NCI-H1048 (cell line): ENCODE data around the gene TSHR.
"Not testable (repeated sequence)": the region's sequence is repeated elsewhere in the genome, so short reads cannot be mapped to it uniquely, and the experiment has no call there.

Experiments used
- DNase-seq: peaks from one replicate; lab custom pipeline; 2025; lab: John Stamatoyannopoulos, UW

TSHR gene

DNA sequence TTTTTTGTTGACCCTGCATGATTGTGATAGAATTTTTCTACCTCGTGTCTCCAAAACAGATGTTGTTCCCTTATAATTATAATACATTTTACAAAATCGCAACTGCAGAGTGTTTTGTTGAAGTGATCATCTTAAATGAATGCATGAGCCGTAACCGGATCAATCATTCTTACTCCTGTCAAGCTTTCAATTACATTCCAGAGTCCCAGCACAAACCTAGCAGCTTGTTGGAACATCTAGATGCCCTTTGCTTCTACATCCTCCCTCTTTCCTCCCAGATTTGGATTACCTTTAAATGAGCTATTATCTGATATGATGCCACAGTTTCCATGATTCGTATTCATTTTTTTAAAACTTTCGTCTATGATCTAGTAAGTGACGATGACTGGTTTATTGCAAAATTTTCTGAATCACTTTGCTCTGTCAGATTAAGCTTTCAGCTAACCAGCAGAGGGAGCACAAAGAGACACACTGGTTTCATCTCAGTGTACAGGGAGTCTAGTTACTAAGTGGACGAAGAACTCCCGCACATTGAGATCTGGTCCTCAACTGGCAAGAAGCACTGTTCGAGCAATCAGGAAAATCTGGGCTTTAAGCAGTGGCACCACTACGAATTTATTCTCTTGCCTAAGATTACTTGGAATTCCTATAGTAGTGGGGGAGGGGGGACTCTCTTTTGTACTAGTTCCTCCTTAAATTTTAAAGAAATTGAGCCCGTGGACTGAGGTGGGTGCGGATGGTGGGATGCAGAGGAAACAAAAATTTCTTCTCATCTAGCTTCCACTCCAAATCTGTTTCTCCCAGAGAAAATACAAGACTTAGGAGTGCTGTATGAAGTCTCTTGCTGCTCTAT lies 40.9 kb downstream of the TSHR start:
- DNase-seq = no peak

DNA sequence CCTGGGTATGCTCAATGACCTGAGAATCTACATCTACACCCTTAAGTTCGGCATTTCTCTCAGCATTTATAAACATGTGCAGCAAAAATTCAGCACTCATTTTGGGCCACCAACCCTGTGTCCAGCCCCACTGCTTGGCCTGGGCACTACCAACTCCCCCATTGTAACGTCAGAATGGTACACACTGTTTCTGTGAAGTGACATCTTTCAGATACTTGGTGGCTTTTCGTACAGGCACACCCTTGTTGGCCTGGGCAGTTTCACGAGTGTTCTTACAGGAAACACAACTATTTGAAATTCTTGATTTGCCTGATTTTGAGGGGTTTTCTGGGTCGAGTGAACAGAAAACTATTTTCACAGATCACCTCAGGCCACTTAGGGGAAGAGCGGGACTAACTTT lies 46.0 kb downstream of the TSHR start:
- no peak for DNase-seq

DNA sequence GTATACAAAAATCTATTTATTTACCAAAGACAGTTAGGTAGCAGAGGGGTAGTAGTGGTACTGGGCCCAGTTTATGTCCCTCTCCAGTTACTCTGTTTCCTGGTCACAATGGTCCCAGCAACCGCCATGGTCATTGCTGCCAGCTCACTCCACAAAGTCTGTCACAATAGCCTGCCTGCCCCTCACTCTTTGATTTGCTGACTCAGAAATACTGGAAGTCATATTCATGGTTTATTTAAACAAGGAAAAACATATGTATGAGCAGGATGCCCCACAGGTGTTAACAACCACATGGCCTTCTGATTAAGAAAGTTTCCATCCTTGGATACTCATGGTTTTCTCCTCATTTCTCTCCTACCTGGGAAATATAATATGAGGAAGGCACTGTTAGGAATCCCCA lies 49.2 kb downstream of the TSHR start:
- no peak for DNase-seq

DNA sequence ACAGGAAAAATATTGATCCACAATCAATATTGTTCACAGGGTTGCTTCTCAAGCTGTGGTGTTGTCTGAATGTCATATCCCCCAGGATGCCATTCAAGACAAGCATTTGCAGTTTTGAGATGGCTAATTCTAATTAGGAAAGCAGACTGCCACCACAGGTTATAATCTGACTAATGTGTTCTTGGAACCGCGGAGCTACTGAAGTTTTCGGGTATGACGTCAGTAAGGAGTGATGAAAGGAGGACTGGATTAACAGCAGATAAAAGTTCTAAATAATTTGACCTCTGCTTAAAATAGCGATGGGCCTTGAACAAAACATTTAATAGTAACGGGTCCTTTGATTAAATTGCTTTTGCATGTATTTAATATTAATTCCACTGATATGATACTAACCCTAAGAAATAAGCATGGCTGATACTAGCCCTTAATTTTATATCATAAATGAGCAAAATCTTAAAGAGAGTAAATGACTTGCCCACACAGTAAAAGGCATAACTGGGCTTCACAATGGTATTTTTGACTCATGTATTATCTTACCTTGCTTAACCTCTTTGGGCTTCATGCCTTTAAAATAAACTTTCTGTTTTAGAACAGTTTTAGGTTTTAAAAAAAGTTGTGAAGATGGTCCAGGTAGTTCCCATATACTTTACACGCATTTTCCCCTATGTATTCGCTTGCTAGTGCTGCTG lies 50.3 kb downstream of the TSHR start:
- DNase-seq = no peak

DNA sequence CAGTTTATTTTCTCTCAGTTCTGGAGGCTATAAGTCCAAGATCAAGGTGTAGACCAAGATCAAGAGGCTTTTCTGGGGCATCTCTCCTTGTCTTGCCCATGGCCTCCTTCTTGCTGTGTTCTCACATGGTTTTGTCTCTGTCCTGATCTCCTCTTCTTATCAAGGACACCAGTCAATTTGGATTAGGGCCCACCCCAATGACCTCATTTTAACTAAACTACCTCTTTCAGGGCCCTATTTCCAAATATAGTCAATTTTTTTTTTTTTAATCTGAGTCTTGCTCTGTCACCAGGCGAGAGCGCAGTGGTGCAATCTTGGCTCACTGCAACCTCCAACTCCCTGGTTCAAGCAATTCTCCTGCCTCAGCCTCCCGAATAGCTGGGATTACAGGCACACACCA lies 50.8 kb downstream of the TSHR start:
- no peak for DNase-seq

DNA sequence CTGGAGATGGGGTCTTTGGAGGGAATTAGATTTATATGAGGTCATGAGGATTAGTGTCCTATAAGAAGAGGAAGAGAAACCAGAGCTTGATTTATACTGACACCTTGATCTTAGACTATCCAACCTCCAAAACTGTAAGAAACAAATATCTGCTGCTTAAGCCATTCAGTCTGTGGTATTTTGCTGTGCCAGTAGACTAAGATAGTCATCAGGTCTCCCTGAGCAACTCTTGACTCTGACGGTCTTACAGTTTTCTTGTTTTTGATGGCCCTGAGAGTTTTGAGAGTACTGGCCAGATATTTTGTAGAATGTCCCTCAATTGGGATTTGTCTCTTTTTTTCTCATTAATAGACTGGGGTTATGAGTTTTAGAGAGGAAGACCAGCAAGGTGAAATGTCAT lies 51.7 kb downstream of the TSHR start:
- no peak for DNase-seq

DNA sequence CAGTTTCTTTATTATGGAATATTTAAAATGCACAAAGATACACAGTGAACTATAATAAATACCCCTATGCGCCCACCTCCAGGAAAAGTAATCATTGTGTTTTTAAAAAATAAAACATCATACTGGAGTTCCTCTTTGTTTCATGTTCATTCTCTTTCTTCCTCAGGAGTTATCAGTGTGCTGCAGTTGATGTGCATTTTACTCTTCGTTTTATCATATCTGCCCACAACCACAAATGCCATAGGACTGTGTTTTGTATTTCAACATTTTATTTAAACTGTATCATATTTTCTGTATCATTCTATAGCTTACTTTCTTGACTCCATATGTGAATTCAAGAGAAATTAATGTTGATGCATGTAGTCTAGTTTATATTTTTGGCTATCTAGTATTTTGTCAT lies 53.9 kb downstream of the TSHR start:
- no peak for DNase-seq

DNA sequence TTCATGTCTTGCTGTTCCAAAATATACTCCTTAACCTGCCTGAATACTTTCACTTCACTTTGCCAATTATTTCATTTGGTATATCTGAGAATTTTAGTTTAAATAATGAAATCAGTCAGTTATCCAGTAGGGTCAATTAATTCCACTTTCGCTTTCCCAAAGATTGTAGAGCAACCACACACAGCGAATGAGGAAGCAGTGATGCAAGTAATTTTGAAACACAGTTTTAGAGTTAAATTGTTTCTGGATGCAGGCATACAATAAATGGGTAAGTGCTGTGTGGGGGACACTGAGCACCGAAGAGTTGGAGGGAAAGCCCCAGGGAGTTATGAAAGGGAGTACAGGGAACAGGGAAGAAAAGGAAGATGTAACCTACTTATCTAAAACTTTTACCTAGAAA lies 62.8 kb downstream of the TSHR start:
- DNase-seq = no peak

DNA sequence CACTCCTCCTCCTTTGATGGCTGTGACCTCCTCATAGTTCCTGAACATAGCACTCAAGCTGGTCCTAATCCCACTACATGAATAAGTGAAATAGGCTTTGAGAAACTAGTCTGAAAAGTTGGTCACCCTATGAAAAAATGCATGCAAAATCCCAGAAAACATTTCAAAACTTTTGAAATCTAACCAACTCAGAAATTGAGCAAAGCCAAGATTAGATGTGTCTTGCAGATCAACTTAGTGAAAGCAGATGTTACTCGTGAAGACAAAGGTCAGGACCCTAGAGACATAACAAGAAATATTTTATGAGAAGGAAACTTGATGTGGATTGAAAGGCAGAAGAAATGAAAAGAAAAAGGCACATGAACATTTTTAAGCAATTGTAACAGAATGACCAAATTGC lies 63.3 kb downstream of the TSHR start:
- no peak for DNase-seq

DNA sequence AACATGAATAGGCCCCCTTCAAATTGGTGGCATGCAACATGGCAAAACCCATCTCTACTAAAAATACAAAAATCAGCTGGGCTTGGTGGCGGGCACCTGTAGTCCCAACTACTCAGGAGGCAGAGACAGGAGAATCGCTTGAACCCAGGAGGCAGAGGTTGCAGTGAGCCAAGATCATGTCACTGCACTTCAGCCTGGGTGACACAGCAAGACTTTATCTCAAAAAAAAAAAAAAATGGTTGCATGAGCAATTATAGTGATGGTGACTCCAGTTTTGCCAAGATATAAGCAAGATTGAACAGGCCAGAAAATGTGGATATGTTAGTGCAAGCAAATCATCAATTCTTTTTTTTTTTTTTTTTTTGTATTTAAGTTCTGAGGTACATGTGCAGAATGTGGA lies 63.7 kb downstream of the TSHR start:
- not testable (repeated sequence) for DNase-seq

DNA sequence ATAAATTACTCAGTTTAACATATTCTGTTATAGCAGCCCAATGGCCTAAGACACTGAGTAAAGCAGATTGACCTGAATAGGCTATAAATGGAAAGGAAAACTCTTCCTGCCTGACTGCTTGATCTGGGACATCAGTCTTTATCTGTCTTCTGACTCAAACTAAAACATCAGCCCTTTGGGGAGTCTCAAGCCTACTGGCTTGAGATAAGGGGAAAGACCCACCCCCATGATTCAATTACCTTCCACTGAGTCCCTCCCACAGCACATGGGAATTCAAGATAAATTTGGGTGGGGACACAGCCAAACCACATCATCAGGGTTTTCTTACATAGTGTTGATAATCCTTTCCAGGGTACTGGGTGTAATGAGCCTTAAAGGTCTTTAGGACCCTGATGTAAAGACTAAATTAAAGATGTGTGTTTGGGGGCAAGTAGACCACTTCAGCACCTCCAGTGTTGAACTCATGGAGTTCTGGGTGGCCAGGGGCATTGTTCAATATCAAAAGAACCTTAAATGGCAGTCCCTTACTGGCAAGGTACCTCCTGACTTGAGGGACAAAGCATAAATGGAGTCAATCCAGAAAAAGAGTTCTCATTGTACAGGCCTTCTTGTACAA lies 67.8 kb downstream of the TSHR start:
- no peak for DNase-seq

DNA sequence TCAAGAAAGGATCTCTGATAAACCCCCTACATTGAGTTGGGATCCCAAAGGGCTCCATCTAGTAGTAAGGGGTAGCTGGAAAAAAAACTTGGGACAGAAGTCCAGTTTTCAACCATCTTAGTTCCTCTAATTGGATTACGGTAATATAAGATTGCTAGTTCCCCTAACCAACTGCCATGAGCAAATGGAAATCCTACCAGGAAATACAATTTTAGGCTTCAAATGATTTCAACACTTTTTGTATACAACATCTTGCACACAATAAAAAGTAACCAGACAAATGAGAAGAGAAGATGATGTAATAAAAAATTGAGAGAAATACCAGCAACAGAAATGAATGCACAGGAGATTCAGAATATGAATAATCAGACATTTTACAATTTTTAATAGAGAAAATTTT lies 73.0 kb downstream of the TSHR start:
- no peak for DNase-seq

DNA sequence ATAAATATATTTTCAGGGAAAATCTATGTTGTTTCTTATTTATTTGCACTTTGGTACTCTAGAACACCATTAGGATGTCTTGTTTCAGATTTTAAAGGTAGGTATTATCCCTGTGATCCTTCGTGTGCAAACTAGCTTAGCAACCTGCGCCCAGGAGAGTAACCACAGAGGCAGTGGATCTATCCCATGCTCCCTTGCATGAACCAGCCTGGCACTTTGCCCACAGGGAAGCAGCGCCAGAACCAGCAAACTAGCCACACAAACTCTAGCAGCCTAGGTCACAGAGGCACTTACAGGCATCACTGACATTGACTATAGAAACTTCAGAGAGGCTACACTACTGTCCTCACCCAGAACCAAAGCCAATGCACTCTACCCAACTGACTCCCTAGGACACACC lies 76.1 kb downstream of the TSHR start:
- no peak for DNase-seq

DNA sequence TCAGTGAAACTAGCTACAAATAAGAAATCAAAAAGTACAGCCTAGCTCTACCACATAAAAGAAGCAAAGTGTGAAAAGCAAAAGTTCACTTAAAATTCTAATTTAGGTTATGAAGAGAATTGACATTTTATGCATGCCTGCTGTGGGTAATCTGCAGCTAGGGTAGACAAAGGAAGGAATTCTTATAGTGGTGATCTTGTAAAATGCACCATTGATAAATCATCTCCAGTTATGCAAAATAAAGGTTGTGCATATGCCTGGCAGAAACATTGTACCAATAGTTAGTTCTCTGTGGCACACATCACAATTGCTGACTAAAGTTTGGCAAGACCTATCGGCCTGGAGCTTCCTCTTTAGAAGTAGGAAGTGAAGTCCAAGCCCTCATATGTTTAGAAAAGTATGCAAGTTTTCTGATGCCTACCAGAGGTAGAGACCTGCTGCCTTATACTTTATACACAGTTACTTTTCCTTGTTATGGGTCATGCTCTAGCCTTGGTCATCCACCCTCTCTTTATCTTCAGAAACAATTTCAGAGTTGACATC lies 78.3 kb downstream of the TSHR start:
- no peak for DNase-seq

DNA sequence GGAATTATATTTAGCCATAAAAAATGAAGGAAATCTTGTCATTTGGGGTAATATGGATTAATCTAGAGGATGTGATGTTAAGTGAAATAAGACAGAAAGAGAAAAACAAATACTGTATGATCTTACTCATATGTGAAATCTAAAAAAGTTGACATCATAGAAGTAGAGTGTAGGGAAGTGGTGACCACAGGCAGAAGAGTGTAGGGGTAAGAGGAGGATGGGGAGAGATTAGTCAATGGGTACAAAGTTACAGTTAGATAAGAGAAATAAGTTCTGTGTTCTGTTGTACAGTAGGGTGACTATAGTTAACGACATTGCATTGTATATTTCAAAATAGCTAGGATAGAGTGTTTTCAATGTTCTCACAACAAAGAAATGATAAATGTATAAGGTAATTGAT lies 87.0 kb downstream of the TSHR start:
- no peak for DNase-seq

DNA sequence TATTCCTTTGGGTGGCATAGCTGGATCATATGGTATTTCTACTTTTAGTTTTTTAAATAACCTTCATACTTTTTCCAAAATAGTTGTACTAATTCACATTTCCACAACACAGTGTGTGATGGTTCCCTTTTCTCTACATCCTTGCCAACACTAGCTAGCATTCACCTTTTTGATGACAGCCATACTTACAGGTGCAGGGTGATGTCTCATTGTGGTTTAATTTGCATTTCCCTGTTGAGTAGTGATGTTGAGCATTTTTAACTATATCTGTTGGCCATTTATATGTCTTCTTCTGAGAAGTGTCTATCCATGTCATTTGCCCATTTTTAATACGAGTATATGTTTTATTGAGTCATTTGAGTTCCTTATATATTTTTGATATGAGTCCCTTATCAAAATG lies 96.1 kb downstream of the TSHR start:
- DNase-seq = no peak

DNA sequence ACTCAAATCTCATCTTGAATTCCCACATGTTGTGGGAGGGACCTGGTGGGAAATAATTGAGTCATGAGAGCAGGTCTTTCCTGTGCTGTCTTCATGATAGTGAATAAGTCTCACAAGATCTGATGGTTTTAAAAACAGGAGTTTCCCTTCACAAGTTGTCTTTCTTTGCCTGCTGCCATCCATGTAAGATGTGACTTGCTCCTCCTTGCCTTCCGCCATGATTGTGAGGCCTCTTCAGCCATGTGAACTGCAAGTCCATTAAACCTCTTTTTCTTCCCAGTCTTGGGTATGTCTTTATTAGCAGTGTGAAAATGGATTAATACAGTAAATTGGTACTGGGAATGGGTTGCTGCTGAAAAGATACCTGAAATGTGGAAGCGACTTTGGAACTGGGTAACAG lies 98.6 kb downstream of the TSHR start:
- DNase-seq = not testable (repeated sequence)

DNA sequence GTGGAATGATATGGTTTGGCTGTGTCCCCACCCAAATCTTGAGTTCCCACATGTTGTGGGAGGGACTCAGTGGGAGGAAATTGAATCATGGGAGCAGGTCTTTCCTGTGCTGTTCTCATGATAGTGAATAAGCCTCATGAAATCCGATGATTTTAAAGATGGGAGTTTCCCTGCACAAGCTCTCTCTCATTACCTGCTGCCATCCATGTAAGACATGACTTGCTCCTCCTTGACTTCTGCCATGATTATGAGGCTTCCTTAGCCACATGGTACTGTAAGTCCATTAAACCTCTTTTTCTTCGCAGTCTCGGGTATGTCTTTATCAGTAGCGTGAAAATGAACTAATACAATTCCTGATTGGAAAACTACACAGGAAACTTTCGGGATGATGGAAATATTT lies 100.5 kb downstream of the TSHR start:
- no peak for DNase-seq

DNA sequence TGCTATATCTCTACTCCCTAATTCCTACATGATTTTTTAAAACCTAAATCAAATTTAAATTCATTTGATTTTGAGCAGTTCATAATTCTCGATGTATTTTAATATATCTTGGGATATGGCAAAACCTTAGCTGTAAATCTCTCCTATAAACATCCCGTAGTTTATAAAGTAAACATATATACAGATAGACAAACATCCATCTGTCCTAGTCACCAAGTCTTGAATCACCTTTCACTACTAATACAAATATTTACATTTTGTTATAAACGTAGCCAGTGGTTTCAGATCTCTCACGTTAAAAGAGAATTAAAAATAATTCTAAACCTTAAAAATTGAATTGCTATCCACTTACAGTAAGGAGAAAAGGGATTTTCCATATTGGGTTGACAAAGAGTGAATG lies 107.0 kb downstream of the TSHR start:
- no peak for DNase-seq

DNA sequence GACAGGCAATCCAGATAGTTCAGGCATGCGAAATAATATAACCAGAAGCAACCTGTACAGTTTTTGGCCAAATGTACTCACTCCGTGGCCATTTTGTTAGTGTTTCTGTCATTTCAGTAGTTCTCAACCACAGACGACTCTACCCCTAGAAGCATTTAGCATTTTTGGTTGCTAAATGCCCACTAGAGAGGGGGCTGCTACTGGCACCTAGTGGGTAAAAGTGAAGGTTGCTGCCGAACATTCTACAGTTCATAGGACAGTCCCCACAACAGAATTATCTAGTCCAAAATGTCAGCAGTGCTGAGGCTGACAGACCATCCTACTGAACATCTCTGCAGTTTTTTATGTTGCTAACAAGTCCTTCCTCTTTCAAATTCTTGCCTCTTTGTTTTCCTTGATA lies 107.4 kb downstream of the TSHR start:
- no peak for DNase-seq

DNA sequence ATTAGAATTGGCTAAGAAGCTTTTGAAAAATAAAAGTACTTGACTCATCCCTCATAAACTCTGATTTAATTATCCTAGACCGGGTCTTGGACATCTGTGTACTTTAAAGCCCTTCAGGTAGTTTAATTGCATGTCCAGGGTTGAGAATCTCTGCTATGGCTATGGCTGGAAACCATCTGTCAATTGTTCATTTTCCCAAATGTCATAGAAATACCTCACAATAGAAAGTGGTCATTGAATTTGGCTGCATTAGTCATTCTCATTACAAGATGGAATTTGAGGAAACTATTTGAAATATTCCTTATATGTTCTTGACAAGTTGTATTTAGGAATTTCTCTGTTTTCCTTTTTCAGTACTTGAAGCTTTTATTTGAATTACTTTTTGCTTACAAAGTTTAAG lies 111.3 kb downstream of the TSHR start:
- no peak for DNase-seq

DNA sequence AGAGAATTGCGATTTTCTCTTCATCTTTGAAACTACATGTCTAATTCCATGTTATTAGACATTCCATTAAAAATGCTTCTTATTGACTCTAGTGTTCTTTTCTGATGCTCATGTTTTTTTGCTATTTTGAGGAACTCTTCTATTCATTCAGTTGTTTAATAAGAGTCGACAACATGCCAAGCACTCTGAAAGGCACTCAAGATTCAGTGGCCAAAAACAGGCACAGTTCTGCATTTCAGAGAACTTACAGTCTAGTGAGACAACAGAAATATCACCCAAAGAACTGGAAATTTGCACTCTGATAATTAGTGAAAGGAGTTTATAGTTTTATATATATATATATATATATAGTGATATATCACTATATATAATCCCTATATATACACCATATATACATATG lies 111.7 kb downstream of the TSHR start:
- no peak for DNase-seq

DNA sequence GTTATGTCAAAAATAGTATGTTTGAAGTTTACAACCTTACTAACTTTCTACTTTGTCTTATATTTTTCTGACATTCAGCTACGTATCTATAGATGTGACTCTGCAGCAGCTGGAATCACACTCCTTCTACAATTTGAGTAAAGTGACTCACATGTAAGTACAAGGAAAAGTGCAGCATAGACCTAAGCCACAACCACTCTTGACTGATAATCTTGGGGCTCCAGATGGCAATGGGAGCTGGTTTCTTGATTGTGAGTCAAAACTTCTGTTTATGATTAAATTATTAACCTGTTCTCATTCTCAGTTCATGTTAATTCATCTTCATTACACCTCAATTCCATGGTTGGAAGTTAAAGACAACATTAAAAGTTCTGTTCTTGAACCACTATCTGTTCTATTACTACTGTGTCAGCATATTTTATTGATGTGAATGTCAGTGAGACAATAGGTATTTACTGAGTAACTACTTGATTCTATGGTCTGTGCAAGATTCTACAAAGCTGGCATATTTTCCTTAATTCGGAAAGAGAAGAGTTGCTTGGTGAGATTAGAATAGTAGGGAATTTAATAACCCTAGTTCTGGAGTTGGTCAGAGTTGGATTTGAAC lies 112.9 kb downstream of the TSHR start:
- DNase-seq = no peak
